ENCODE data around the gene SSX2IP. TPM values are rescaled to one million over a fixed set of nuclear protein-coding genes. Genes with fewer than 3 reads are reported as not detected.

Gene SSX2IP
- total and polyA plus RNA-seq, 4 experiments from 2014 or later = 5.7 to 11.8 (median 7.9) TPM

GRCh38 chr1:84620720-84621313, 69.4 kb downstream of the SSX2IP start:
- no peaks in the 10 kb centered on the region for H3K9me3 Mint-ChIP-seq

GRCh38 chr1:84619383-84620102, 70.7 kb downstream of the SSX2IP start:
- POLR2A ChIA-PET (ENCODE audit: partially characterized antibody) = interaction anchor here (1.4 to 1.7 kb wide), 2 partner anchors 46 to 177 kb away, joined by 6 to 7 read pairs; partner anchors contain the start of gene CTBS
- peak overlapping the region; percentile 7 to 76 (median 65) for H3K4me3 Mint-ChIP-seq
- Histone ChIP-seq H3K36me3 (ENCODE audit: insufficient read depth, low read length) (no peaks in the 10 kb centered on the region), H3K27me3 (ENCODE audit: insufficient read depth, low read length) (no peaks in the 10 kb centered on the region), H3K4me3 (ENCODE audit: low read length in 2 of 2) (no peak overlapping the region), H3K27ac (ENCODE audit: low read depth, low read length) (no peak overlapping the region), H3K4me1 (ENCODE audit: insufficient read depth, low read length) (peaks cover 5% of the 10 kb centered on the region), H3K9me3 (ENCODE audit: control insufficient read depth in 1 of 2, low read length in 2 of 2) (no peaks in the 10 kb centered on the region)
- CTCF ChIA-PET (ENCODE audit: partially characterized antibody) = interaction anchor here (0.6 to 9.5 kb wide), 21 partner anchors 8 to 492 kb away, joined by 3 to 85 read pairs (median 4); partner anchors contain the start of genes CTBS and PRKACB
- H3K36me3 Mint-ChIP-seq = peaks cover 0 to 1% of the 10 kb centered on the region in 2 donors
- no peak for DNase-seq
- peaks cover 0 to 1% (median 0%) of the 10 kb centered on the region in 8 donors for H3K9me3 Mint-ChIP-seq
- intact Hi-C loops (cut with micrococcal nuclease) = loop anchor here (1.0 to 2.0 kb wide), 7 partner anchors 71 to 688 kb away; partner anchors contain the start of genes GNG5, SPATA1 and SSX2IP
- peak overlapping the region in 3 of 7 donors; percentile 1 to 17 (median 3) for H3K27ac Mint-ChIP-seq
- peaks cover 0 to 3% of the 10 kb centered on the region in 2 donors for H3K27me3 Mint-ChIP-seq
- peaks cover 3 to 19% (median 5%) of the 10 kb centered on the region in 4 donors for H3K4me1 Mint-ChIP-seq

More at GRCh38 chr1:84620720-84621313, 69.4 kb downstream of the SSX2IP start:
- Histone ChIP-seq H3K9me3 (ENCODE audit: control insufficient read depth in 1 of 2, low read length in 2 of 2) (no peaks in the 10 kb centered on the region), H3K27me3 (ENCODE audit: insufficient read depth, low read length) (no peaks in the 10 kb centered on the region), H3K27ac (ENCODE audit: low read depth, low read length) (no peak overlapping the region), H3K4me3 (ENCODE audit: low read length in 2 of 2) (peak overlapping the region; percentile 47 to 69), H3K36me3 (ENCODE audit: insufficient read depth, low read length) (no peaks in the 10 kb centered on the region), H3K4me1 (ENCODE audit: insufficient read depth, low read length) (peaks cover 5% of the 10 kb centered on the region)
- peak; percentile 72 to 90 (median 82) for DNase-seq
- H3K36me3 Mint-ChIP-seq = peaks cover 0 to 1% of the 10 kb centered on the region in 2 donors
- H3K4me3 Mint-ChIP-seq = peak overlapping the region; percentile 89 to 96 (median 93)
- ChIA-PET CTCF (ENCODE audit: partially characterized antibody) (interaction anchor here (0.7 to 9.5 kb wide), 23 partner anchors 8 to 493 kb away, joined by 3 to 85 read pairs (median 5); partner anchors contain the start of genes GNG5, PRKACB and SPATA1), POLR2A (ENCODE audit: partially characterized antibody) (interaction anchor here (1.4 to 1.7 kb wide), 2 partner anchors 47 to 179 kb away, joined by 6 to 7 read pairs; partner anchors contain the start of gene CTBS)
- peak overlapping the region in 6 of 7 donors; percentile 9 to 94 (median 84) for H3K27ac Mint-ChIP-seq
- H3K27me3 Mint-ChIP-seq = peaks cover 0 to 6% of the 10 kb centered on the region in 2 donors
- peaks cover 3 to 19% (median 5%) of the 10 kb centered on the region in 4 donors for H3K4me1 Mint-ChIP-seq
- intact Hi-C loops (cut with micrococcal nuclease) = loop anchor here (1.0 to 2.0 kb wide), 9 partner anchors 47 to 690 kb away; partner anchors contain the start of genes CTBS, GNG5, SPATA1 and SSX2IP

- H3K27ac ChIP-seq (ENCODE audit: low read depth, low read length) = no peak overlapping the region
- intact Hi-C loops (cut with micrococcal nuclease) = no loop called here
- POLR2A ChIA-PET (ENCODE audit: partially characterized antibody) = no interaction called here
- H3K36me3 Mint-ChIP-seq = peaks cover 0 to 1% of the 10 kb centered on the region in 2 donors
- H3K9me3 ChIP-seq (ENCODE audit: control insufficient read depth in 1 of 2, low read length in 2 of 2) = no peaks in the 10 kb centered on the region
- H3K9me3 Mint-ChIP-seq = peaks cover 0 to 9% (median 5%) of the 10 kb centered on the region in 8 donors
- H3K27ac Mint-ChIP-seq = no peak overlapping the region
- peaks cover 5% of the 10 kb centered on the region for H3K4me1 ChIP-seq (ENCODE audit: insufficient read depth, low read length)
- no peak overlapping the region for H3K4me3 Mint-ChIP-seq
- H3K36me3 ChIP-seq (ENCODE audit: insufficient read depth, low read length) = no peaks in the 10 kb centered on the region
- H3K4me1 Mint-ChIP-seq = peaks cover 3 to 15% (median 5%) of the 10 kb centered on the region in 4 donors
- CTCF ChIA-PET (ENCODE audit: partially characterized antibody) = interaction anchor here (9.5 kb wide), 1 partner anchor 175 kb away, joined by 85 read pairs; no protein-coding TSS in a partner anchor
- H3K27me3 Mint-ChIP-seq = peaks cover 0 to 3% of the 10 kb centered on the region in 2 donors
- no peak overlapping the region for H3K4me3 ChIP-seq (ENCODE audit: low read length in 2 of 2)
- H3K27me3 ChIP-seq (ENCODE audit: insufficient read depth, low read length) = no peaks in the 10 kb centered on the region
- DNase-seq = no peak
These were observed 72.9 kb downstream of the SSX2IP start for GRCh38 chr1:84617349-84617748.

- H3K27me3 ChIP-seq (ENCODE audit: insufficient read depth, low read length) = no peaks in the 10 kb centered on the region
- ChIA-PET POLR2A (ENCODE audit: partially characterized antibody) (no interaction called here), CTCF (ENCODE audit: partially characterized antibody) (interaction anchor here (1.6 kb wide), 1 partner anchor 174 kb away, joined by 7 read pairs; no protein-coding TSS in a partner anchor)
- H3K4me3 ChIP-seq (ENCODE audit: low read length in 2 of 2) = no peak overlapping the region
- Mint-ChIP-seq H3K27ac (no peak overlapping the region), H3K9me3 (peaks cover 0 to 9% (median 5%) of the 10 kb centered on the region in 8 donors), H3K36me3 (peaks cover 0 to under 1% of the 10 kb centered on the region in 2 donors), H3K4me3 (no peak overlapping the region), H3K4me1 (peaks cover 2 to 11% (median 8%) of the 10 kb centered on the region in 4 donors), H3K27me3 (peaks cover 0 to 3% of the 10 kb centered on the region in 2 donors)
- intact Hi-C loops (cut with micrococcal nuclease) = no loop called here
- H3K9me3 ChIP-seq (ENCODE audit: control insufficient read depth in 1 of 2, low read length in 2 of 2) = no peaks in the 10 kb centered on the region
- H3K36me3 ChIP-seq (ENCODE audit: insufficient read depth, low read length) = no peaks in the 10 kb centered on the region
- no peak overlapping the region for H3K27ac ChIP-seq (ENCODE audit: low read depth, low read length)
- H3K4me1 ChIP-seq (ENCODE audit: insufficient read depth, low read length) = peaks cover 5% of the 10 kb centered on the region
- no peak for DNase-seq
These were observed 74.5 kb downstream of the SSX2IP start for GRCh38 chr1:84615790-84616189.

- intact Hi-C loops (cut with micrococcal nuclease) = no loop called here
- Histone ChIP-seq H3K9me3 (ENCODE audit: control insufficient read depth in 1 of 2, low read length in 2 of 2) (no peaks in the 10 kb centered on the region), H3K4me3 (ENCODE audit: low read length in 2 of 2) (no peak overlapping the region), H3K36me3 (ENCODE audit: insufficient read depth, low read length) (no peaks in the 10 kb centered on the region), H3K27me3 (ENCODE audit: insufficient read depth, low read length) (no peaks in the 10 kb centered on the region), H3K27ac (ENCODE audit: low read depth, low read length) (no peak overlapping the region), H3K4me1 (ENCODE audit: insufficient read depth, low read length) (no peaks in the 10 kb centered on the region)
- H3K9me3 Mint-ChIP-seq = peaks cover 0 to 9% (median 5%) of the 10 kb centered on the region in 8 donors
- ChIA-PET CTCF (ENCODE audit: partially characterized antibody) (interaction anchor here (0.7 to 1.3 kb wide), 3 partner anchors 35 to 140 kb away, joined by 3 read pairs; no protein-coding TSS in a partner anchor), POLR2A (ENCODE audit: partially characterized antibody) (no interaction called here)
- no peaks in the 10 kb centered on the region for H3K27me3 Mint-ChIP-seq
- DNase-seq = no peak
- peaks cover 0 to 4% (median 1%) of the 10 kb centered on the region in 4 donors for H3K4me1 Mint-ChIP-seq
- no peaks in the 10 kb centered on the region for H3K36me3 Mint-ChIP-seq
- no peak overlapping the region for H3K27ac Mint-ChIP-seq
- no peak overlapping the region for H3K4me3 Mint-ChIP-seq
These were observed 76.4 kb downstream of the SSX2IP start for GRCh38 chr1:84613887-84614286.

GRCh38 chr1:84613026-84613425, 77.2 kb downstream of the SSX2IP start:
- H3K27me3 ChIP-seq (ENCODE audit: insufficient read depth, low read length) = no peaks in the 10 kb centered on the region
- Mint-ChIP-seq H3K27ac (no peak overlapping the region), H3K9me3 (peaks cover 0 to 9% (median 5%) of the 10 kb centered on the region in 8 donors), H3K4me3 (no peak overlapping the region), H3K4me1 (peaks cover 0 to 4% (median 1%) of the 10 kb centered on the region in 4 donors), H3K36me3 (no peaks in the 10 kb centered on the region), H3K27me3 (no peaks in the 10 kb centered on the region)
- no peak overlapping the region for H3K27ac ChIP-seq (ENCODE audit: low read depth, low read length)
- DNase-seq = no peak
- intact Hi-C loops (cut with micrococcal nuclease) = no loop called here
- ChIA-PET CTCF (ENCODE audit: partially characterized antibody) (no interaction called here), POLR2A (ENCODE audit: partially characterized antibody) (no interaction called here)
- H3K36me3 ChIP-seq (ENCODE audit: insufficient read depth, low read length) = no peaks in the 10 kb centered on the region
- no peaks in the 10 kb centered on the region for H3K9me3 ChIP-seq (ENCODE audit: control insufficient read depth in 1 of 2, low read length in 2 of 2)
- no peak overlapping the region for H3K4me3 ChIP-seq (ENCODE audit: low read length in 2 of 2)
- no peaks in the 10 kb centered on the region for H3K4me1 ChIP-seq (ENCODE audit: insufficient read depth, low read length)

Measured in CD4-positive, alpha-beta memory T cell (primary cell).